Measurements from ENCODE around the gene ASCC3.
A peak's percentile ranks its signal among the peaks of the same experiment; 100 is the strongest.
"Not testable (repeated sequence)": the region's sequence is repeated elsewhere in the genome, so short reads cannot be mapped to it uniquely, and the experiment has no call there.

The ASCC3 gene

GRCh38 chr6:100880853-100881706 is at the start of gene ASCC3:
ASCC3 (minus strand) TSS chr6:100881329; CDS start chr6:100867997, 13,332 bp downstream.
- peak; percentile 95 for DNase-seq

GRCh38 chr6:100925749-100926148 is 44.6 kb upstream of the ASCC3 start:
- no peak for DNase-seq

- DNase-seq, result no peak
Observed at GRCh38 chr6:100924534-100925227, 43.6 kb upstream of the ASCC3 start.

GRCh38 chr6:100923481-100924165 is 42.5 kb upstream of the ASCC3 start:
- DNase-seq, result no peak

GRCh38 chr6:100920028-100920605 is 39.0 kb upstream of the ASCC3 start:
- no peak for DNase-seq

- no peak for DNase-seq
Observed at GRCh38 chr6:100918152-100918551, 37.0 kb upstream of the ASCC3 start.

- no peak for DNase-seq
Observed at GRCh38 chr6:100915876-100916275, 34.7 kb upstream of the ASCC3 start.

GRCh38 chr6:100913400-100914276 is 32.5 kb upstream of the ASCC3 start:
- DNase-seq, result no peak

- no peak for DNase-seq
Observed at GRCh38 chr6:100906325-100906724, 25.2 kb upstream of the ASCC3 start.

GRCh38 chr6:100905067-100905466 is 23.9 kb upstream of the ASCC3 start:
- DNase-seq, result no peak

GRCh38 chr6:100904316-100904715 is 23.2 kb upstream of the ASCC3 start:
- DNase-seq, result no peak

- no peak for DNase-seq
Observed at GRCh38 chr6:100901582-100901981, 20.5 kb upstream of the ASCC3 start.

GRCh38 chr6:100899202-100899601 is 18.1 kb upstream of the ASCC3 start:
- no peak for DNase-seq

GRCh38 chr6:100897671-100898070 is 16.5 kb upstream of the ASCC3 start:
- no peak for DNase-seq

- no peak for DNase-seq
Observed at GRCh38 chr6:100893743-100894142, 12.6 kb upstream of the ASCC3 start.

GRCh38 chr6:100892693-100893092 is 11.6 kb upstream of the ASCC3 start:
- DNase-seq, result no peak

- no peak for DNase-seq
Observed at GRCh38 chr6:100892116-100892515, 11.0 kb upstream of the ASCC3 start.

GRCh38 chr6:100891079-100891478 is 9.9 kb upstream of the ASCC3 start:
- no peak for DNase-seq

GRCh38 chr6:100890646-100891045 is 9.5 kb upstream of the ASCC3 start:
- DNase-seq, result not testable (repeated sequence)

GRCh38 chr6:100889351-100889750 is 8.2 kb upstream of the ASCC3 start:
- no peak for DNase-seq

- DNase-seq, result no peak
Observed at GRCh38 chr6:100886076-100886475, 4.9 kb upstream of the ASCC3 start.

GRCh38 chr6:100883347-100883746 is 2.2 kb upstream of the ASCC3 start:
- DNase-seq, result no peak
